GM18517 (cell line): Measurements from ENCODE around the gene HS3ST1.

Source experiments
- ATAC-seq: cut with Tn5 transposase; IDR thresholded peaks from one replicate; pipeline ENCODE4 v1.9.1; 2021; ENCODE audit warnings: mild to moderate bottlenecking, moderate library complexity; ENCODE audit not compliant: unreplicated experiment

The HS3ST1 gene

GRCh38 chr4:11435557-11435956 is 6.9 kb upstream of the HS3ST1 start:
- ATAC-seq = no peak

DNA sequence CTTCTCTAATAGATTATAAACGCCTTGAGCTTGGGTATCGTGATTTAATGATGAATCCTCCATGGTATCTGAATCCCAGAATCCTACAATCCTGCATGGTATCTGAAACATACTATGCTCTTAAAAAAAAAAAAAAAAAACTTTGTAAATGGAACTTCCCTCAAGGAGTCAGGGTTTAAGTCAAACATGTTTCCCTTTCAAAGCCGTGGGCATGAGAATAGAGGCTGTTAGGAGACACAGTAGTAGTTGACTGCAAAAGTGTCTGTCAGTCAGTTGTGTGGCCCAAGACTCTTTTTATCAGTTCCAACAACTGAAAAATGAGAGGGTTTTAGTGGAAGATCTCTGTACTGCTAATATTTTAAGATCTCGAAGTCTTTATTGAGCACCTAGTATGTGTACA is 2.4 kb upstream of the HS3ST1 start:
- ATAC-seq = no peak

DNA sequence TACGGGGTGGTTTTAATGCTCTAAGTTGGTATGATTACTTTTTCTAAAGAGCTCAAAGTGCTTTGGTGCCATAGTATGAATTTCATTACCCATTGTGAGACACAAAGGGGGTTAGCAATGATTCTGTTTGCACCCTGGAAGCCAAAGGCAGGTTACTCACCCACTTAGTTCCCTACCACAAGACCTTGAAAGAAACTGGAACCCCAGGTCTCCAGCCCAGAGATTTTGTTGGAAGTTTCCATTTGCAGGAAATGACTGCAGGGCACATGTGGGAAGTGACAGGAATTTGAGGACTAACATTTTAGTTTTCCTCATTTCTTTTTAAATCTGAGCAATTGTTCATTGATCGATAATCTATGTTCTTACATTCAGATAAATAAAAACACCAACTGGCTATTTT is 1.8 kb upstream of the HS3ST1 start:
- ATAC-seq = no peak

DNA sequence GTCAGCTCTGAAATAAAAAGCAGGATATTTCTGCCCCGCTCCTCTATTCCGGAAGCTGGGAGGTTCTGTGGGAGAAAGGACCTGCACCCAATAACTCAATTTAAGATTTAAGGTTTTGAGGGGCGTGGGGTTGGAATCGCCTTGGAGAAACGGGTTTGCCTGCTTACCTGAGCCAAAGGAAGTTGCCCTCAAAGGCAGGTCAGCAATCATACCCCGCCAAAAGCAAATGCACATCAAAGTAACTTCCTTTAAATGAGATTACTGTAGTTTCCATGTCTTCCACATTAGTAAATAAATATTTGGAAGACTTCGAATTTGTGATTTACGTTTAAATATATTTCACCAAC is 978 bp upstream of the HS3ST1 start:
- ATAC-seq = no peak

DNA sequence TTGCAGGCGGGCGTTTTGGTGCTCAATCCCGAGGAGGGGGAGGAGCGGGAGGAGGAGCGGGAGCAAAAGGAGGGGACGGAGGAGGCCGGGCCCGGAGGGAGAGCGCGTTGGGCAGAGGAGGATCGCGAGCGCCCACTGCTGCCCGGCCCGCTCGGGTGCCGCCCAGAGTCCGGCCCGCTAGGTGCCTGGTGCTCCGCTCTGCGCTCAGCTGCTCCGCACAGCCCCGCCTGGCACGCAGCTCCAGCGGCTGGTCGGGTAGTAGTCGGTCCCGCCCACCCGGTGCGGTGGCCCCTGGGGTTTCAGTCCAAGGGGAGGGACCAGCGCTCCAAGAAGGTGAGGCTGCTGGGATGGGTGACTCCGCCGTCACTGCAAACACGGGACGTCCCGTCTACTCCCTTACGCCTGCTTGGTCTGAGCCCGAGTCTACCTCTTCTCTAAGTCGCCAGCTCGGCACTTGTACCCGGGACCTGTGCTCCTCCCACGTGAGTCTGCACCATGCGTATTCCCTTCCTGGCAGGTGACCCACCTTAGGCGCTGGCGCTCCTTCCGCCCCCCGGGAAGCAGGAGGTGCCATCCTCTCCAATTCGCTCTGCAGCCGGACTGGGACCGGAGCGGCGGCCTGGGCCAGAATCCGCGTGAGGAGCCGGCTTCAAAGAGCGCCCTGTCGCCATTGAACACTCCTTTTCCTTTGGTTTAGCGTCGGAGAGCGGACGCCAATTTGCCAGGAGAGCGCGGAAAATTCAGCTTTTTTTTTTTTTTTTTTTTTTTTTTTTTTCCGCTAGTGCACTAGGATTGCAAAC is 405 bp upstream of the HS3ST1 start:
- ATAC-seq = no peak

- no peak for ATAC-seq
Observed at GRCh38 chr4:11427121-11427996, 1.3 kb downstream of the HS3ST1 start.

- no peak for ATAC-seq
Observed at GRCh38 chr4:11426731-11427120, 2.0 kb downstream of the HS3ST1 start.

DNA sequence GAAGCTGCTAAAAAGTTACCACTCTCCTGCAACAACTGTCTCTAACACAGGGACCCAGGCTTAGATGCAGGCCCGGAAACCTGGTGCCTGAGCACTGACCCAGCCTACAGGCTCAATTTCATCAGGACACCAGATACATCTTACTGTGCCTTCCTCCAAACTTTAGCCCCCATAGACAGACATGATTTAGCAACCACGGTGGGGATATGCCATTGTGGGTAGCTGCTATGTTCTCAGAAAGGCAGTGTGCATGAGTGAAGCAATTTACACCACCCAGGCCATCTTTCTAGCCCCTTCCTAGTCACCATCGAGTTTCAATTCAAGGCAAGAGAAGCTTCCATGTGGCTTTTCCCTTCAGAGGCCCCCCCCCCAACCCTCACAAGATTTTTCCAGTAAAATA is 2.7 kb downstream of the HS3ST1 start:
- no peak for ATAC-seq

- no peak for ATAC-seq
Observed at GRCh38 chr4:11424856-11425255, 3.8 kb downstream of the HS3ST1 start.

DNA sequence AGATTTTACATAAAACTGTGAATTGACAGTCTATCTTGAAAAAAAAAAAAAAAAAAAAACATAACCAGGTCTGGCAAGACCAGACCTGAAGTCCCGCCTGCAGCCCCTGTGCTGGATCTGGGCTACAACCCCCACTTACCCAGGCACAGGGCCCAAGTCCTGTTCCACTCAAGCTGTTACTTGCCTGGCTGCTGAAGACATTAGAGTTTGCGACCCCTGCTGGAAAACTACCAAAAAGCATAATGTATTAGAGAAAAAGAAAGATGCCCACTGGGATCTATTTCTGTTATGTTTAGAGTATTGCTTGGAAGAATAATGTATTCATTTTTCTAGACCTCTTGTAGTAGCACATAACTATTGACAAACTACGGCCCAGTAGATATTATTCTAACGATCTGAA is 4.7 kb downstream of the HS3ST1 start:
- ATAC-seq = peak; percentile 67

DNA sequence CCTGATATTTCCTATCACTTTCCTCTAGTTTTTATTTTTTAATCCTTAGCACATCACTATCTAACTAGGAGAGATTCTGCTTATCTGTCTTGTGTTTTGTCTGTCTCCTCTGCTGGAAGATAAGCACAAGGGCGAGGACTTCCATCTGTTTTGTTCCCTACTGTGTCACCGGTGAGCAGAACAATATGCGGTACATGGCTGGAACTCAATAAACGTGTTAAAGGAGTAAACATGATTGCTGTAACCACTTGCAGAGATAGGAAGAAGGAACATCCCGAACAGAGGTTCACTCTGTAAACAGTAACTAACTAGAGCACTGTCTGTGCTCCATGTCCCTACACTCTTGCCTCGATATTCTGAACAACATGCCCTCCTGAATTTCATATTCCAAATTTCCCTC is 5.2 kb downstream of the HS3ST1 start:
- no peak for ATAC-seq

DNA sequence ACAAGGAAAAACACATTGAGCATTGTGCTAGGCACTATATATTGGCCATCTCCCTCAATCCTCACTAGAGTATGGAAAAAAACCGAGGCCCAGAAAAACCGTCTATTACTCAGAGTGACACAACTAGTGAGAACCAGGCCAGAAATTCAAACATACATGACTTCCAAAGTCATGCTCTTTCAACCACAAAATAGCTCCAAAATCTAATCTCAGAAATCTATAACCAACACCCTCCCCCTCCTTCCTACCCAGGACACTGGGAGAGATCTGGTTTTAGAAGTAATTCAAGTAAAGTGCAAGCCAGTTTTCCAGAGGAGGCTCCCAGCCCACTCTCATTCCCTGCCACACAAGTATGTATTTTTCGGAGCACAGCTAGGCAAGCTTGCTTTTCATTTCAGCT is 7.6 kb downstream of the HS3ST1 start:
- ATAC-seq = no peak

DNA sequence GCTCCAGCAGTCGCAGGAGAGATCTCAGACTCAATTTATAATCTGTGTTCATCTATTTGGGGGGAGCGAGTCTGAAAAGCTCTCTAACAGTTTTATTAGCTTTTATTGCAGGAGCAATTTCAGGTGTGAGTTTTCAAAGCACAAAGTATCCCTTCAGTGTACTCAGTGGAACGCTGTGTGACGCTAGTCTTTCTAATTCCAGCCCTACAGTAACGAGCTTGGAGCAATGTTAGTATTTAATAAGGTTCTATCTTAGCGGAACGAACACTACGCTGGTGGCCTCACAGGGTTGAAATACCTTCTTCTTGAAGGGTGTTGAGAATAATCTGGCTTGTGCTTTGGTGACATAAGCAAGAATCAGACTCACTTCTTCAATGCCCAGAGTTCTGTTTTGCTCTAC is 8.4 kb downstream of the HS3ST1 start:
- no peak for ATAC-seq

GRCh38 chr4:11418610-11419009 is 10.1 kb downstream of the HS3ST1 start:
- ATAC-seq = no peak

GRCh38 chr4:11416767-11417113 is 12.0 kb downstream of the HS3ST1 start:
- ATAC-seq = no peak

- peak; percentile 40 for ATAC-seq
Observed at GRCh38 chr4:11416071-11416766, 12.5 kb downstream of the HS3ST1 start.

DNA sequence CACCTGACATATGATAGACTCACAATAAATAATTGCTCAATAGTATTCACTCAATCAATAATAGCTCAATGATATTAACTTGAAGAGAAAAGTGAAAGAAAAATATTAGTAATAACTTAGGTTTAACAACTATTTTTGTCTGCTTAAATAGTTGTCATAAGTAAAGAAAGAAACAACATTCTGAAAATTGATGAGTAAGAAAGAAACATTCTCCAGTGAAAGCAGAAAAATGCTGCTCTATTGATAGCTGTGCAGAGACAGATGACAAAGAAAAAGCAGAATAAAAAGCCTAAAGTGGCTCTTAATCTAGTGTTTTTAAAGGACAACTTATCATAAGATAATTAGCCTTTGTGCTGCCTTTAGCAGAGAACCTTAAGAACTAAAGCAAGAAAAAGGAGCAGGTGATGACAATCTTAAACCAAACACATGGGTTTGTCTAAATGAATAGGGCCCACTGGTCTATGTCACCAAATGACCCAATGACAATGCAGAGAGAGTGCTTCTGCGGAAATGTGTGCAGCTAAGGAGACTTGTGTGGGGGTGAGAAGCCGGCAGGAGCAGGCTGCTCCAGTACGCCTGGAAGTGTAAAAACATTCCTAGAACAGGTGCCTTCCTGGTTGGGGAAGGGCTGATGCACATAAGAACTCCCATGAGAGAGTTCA is 13.2 kb downstream of the HS3ST1 start:
- ATAC-seq = peak; percentile 86

DNA sequence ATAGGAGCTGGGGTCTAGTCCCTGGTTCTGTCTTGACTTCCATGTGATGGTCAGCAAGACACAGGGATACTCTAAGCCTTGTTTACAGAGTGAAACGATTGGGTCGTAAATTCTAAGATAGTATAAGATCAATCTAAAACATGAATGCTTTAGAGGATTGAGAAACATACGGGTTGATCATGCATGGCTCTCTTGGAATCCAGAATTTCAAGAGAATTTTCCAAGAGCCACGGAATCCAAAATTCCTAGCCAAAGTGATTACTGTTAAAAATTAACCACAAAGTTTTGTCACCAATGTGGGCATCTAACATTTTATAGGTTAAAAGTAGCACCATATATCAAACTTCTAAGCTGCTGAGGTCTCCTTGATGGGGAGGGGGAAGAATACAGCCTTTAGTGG is 16.5 kb downstream of the HS3ST1 start:
- ATAC-seq = no peak

- ATAC-seq = no peak
Observed at GRCh38 chr4:11409632-11410031, 19.1 kb downstream of the HS3ST1 start.

- ATAC-seq = no peak
Observed at GRCh38 chr4:11408233-11408967, 20.3 kb downstream of the HS3ST1 start.

- no peak for ATAC-seq
Observed at GRCh38 chr4:11407551-11407950, 21.1 kb downstream of the HS3ST1 start.
